H54 (cell line): Measurements from ENCODE around the gene UCKL1.
"Not testable (repeated sequence)": the region's sequence is repeated elsewhere in the genome, so short reads cannot be mapped to it uniquely, and the experiment has no call there.

Experiments
- DNase-seq: peaks from one replicate; pipeline ENCODE4 v3.0.0; 2011; ENCODE audit warnings: low spot score, mixed read lengths; ENCODE audit not compliant: insufficient read length
- FAIRE-seq: peaks from 3 replicates; lab custom pipeline; 2011; peaks lifted over from hg19 to GRCh38; lab: Jason Lieb, UNC
- POLR2A ChIP-seq: IDR thresholded peaks from 2 replicates; pipeline ENCODE4 v1.6.1; 2011; ENCODE audit warnings: low read depth, mild to moderate bottlenecking, low read length

Gene UCKL1

DNA sequence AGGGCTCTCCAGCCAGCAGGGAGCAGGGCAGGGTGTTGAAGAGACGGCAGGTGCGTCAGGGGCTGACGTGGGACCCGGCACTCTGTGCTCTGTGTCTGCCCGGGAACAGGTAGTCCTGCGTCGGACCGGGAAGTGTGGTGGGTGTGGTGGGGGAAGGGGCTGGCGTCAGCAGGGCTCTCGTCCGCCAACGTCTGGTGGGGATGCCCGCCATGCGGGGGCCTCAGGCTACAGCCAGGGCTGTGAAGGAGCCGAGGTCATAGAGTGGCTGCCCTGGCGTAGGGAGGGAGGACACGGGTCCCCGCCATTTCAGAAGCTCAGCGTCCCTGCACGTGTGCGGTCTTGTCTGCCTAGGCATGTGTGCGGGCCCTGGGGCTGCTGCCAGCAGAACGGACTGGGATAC lies 36.0 kb downstream of the UCKL1 start:
- no peak for TF ChIP-seq POLR2A
- FAIRE-seq (no peak), DNase-seq (no peak)

DNA sequence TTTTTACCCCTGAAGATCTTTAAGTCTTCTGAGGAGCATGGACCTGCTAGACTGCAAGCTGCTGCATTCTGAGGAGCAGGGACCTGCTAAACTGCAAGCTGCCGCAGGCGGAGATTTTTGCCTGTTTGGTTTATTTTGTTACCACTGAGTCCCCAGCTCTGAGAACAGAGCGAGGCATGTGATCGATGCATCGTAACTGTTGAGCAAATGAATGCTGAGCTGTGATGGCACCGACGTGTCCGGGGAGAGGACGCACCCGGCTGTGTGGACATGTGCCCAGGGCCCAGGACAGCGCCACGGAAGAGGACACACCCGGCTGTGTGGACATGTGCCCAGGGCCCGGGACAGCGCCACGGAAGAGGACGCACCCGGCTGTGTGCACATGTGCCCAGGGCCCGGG lies 37.1 kb downstream of the UCKL1 start:
- no peak for TF ChIP-seq POLR2A
- DNase-seq (no peak), FAIRE-seq (no peak)

GRCh38 chr20:63917811-63918210 lies 38.4 kb downstream of the UCKL1 start:
- no peak for TF ChIP-seq POLR2A
- DNase-seq: no peak
- FAIRE-seq: no peak

DNA sequence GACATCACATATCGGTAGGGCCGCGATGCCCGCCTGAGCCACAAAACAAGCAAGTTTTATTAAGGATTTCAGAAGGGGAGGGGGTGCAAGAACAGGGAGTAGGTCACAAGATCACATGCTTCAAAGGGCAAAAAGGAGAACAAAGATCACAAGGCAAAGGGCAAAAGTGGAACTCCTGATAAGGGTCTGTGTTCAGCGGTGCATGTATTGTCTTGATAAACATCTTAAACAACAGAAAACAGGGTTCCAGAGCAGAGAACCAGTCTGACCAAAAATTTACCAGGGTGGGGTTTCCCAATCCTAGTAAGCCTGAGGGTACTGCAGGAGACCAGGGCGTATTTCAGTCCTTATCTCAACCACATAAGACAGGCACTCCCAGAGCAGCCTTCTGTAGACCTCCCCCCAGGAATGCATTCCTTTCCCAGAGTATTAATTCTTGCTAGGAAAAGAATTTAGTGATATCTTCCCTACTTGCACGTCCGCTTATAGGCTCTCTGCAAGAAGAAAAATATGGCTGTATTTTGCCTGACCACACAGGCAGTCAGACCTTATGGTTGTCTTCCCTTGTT lies 39.8 kb downstream of the UCKL1 start:
- not testable (repeated sequence) for FAIRE-seq, DNase-seq

DNA sequence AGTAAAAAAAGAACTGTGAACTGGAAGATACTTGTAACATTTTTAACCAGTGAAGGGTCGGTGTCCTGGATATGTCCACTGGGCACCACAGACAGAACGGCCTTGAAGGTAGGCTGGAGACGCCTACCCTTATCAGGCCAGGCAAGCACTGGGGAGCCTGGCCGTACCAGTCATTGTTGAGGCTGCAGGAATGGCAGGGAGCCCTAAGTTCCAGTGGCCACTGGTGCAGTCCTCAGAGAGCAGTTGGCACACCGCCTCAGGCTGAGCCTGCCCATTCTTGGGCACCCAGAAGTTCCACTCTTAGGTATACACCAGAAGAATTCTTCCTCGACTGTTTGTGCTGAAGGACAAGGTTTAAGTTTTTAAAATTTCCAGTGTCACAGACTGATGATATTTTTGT lies 40.7 kb downstream of the UCKL1 start:
- FAIRE-seq (no peak), DNase-seq (no peak)
- TF ChIP-seq POLR2A: no peak

DNA sequence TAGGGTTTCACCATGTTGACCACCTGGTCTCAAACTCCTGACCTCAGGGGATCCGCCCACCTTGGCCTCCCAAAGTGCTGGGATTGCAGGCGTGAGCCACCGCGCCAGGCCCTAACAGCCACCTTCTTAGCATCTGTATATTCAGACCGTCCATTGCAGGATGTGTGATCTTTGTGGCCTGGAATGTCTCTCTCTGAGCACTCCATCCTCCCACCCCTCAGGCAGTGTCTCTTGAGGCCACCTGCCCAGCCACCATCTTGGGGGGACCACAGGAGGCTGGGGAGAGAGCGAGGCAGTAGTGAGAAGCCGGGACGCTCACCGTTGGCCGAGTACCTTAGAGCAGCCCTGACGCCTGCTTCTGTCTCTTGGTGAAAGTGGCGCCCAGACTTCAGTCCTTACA lies 42.4 kb downstream of the UCKL1 start:
- DNase-seq (no peak), FAIRE-seq (no peak)
- no peak for TF ChIP-seq POLR2A

- no peak for FAIRE-seq
- TF ChIP-seq POLR2A: no peak
- no peak for DNase-seq
Observed at GRCh38 chr20:63911176-63911575, 45.0 kb downstream of the UCKL1 start.

DNA sequence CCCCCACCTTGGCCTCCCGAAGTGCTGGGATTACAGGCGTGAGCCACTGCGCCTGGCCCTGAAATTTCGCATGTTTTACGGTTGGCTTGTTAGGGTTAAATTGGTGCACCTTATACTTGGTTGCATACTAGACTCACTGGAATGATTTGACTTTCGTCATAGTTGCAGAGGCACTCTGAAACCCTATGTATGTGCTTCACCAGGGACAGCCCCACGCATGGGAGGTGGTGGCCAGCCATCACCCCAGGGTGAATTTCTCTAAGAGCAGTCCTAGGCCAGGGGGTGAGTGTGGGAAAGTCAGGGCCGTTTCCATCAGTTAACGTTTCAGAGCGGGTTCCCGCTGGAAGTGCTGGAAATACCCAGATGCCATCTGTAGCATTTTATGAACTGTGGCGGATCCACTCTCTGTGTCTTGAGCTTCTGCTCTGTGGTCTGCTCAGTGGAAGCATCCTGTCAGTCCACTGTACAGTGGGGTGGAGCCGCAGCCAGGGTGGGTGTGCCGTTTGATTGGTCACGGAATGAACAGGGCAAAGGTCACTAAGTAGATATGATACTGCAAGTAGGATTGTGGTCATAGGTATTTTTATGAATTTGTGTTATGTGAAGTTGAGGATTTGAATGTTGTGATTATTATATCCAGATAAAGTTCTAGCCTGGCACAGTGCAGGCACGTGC lies 48.1 kb downstream of the UCKL1 start:
- no peak for FAIRE-seq
- no peak for DNase-seq
- TF ChIP-seq POLR2A: no peak

DNA sequence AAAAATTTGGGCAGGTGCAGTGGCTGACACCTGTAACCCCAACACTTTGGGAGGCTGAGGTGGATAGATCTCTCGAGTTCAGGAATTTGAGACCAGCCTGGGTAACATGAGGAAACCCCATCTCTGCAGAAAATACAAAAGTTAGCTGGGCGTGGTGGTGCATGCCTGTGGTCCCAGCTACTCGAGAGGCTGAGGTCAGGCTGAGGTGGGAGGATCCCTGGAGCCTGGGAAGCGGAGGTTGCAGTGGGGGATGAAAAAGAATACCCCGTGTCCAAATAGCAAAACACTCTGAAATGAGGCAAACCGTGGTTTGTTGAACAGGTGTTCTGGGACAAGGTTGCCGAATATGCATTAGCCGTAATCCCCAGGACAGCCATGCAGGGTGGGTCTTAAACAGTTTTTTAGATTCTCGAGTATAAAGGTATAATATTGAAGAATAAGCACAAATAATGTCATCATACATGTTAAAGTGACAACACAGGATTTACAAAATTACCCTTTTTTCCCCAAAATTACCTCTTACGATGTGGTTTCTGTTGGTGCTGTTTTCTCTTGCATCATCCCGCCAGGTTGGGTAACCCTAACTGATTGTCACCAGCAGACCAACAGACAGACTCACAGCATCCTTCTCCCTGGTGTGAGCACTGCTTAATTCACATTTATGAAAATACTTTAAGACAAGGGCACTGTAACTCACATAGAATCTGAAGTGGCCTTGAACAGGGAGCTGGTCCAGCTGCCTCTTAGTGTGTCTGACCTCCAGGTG lies 52.2 kb downstream of the UCKL1 start:
- FAIRE-seq: no peak
- no peak for DNase-seq
- TF ChIP-seq POLR2A: no peak

- FAIRE-seq (no peak), DNase-seq (no peak)
- no peak for TF ChIP-seq POLR2A
Observed at GRCh38 chr20:63900413-63900812, 55.8 kb downstream of the UCKL1 start.

DNA sequence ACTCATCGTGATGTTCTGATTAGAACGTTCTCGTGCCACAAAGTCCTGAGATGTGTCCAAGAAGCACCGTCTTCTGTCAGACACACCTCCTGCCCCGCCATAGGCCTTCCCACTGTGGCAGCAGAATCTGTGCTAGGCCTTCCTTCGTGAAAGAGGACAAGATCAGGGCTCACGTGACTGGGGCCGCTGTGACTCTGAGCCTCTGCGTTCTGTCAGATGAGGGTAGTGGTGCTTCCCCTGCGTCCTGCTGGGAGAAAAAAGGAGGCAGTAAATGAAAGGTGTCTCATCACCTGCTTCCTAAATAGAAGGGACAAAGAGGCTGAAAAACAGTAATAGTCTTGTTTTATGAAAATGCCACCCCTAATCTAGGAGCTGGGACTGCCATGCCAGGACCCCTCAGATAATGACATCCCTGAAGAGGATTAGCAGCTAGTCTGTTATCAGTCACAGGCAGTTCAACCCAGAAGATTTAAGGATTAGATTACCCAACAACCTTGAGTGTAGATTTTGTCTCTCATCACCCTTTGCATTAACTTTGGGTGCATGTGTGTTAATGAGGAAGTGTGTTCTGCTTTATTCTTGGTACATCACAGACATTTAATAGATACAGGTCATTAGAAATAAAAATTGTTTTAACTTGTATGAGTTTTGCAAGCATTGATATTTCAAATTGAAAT lies 57.2 kb downstream of the UCKL1 start:
- DNase-seq (no peak), FAIRE-seq (no peak)
- TF ChIP-seq POLR2A: no peak

GRCh38 chr20:63897978-63898561 lies 58.1 kb downstream of the UCKL1 start:
- no peak for FAIRE-seq
- DNase-seq: no peak
- TF ChIP-seq POLR2A: no peak

DNA sequence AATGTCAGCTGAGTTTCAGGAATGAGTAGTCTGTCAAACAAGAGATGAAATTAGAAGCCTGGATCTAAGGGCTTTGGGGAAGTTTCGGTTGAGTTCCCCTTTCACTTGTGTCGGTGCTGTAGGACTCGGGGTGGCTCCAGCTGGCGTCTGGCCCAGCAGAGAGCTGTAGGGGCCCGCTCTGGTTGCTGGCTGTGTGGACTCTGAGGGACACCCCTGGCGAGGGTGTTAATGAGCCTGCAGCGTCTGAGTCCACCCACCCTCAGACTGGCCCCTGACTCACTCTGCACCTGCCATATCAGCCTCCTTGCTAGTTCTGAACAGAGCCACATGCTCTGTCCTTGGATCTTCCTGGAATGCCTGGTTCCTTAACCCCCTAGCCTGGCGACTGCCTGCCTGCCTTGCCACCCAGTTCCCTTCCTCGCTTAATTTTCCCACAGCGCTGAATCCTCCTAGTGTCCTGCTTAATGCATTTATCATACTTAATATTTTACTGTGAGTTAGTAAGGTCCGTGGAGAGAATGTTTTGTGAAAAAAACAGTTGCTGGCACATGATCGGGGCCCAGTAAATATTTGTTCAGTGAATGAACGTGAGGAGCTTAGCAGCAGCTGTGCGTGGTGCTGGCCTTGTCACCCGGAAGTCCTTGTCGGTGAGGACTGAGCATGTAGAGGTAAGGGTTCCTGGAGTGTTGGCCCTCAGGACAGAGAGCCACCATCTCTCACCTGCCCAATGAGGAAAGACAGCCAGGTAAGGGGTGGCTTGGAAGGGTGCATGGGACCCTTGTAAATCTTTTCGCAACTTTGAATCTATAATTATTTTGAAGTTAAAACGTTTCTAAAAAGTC lies 59.7 kb downstream of the UCKL1 start:
- TF ChIP-seq POLR2A: no peak
- FAIRE-seq (no peak), DNase-seq (no peak)
